HG03108 (cell line): Measurements from ENCODE around the gene CLEC9A.

Experiments used
- ATAC-seq: cut with Tn5 transposase; IDR thresholded peaks from one replicate; pipeline ENCODE4 v1.9.1; 2021; ENCODE audit warnings: moderate library complexity; ENCODE audit not compliant: unreplicated experiment

Gene CLEC9A

DNA sequence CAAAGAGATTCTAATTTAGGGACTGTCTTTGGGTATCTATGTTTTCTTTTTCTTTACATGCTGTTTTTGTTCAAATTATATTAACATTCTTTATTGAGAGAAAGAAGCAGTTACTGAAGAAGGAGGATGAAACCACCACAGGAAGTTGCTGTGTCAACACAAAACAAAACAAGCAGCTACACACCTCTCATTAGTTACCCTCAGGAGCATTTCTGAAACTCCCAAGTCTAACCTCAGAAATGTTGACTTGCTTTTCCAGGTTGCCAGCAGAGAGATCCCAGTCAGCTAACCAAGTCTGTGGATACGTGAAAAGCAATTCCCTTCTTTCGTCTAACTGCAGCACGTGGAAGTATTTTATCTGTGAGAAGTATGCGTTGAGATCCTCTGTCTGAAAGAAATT lies 34.8 kb downstream of the CLEC9A start:
- no peak for ATAC-seq

GRCh38 chr12:10067264-10067663 lies 36.8 kb downstream of the CLEC9A start:
- no peak for ATAC-seq

- no peak for ATAC-seq
Observed at GRCh38 chr12:10067942-10068341, 37.5 kb downstream of the CLEC9A start.

DNA sequence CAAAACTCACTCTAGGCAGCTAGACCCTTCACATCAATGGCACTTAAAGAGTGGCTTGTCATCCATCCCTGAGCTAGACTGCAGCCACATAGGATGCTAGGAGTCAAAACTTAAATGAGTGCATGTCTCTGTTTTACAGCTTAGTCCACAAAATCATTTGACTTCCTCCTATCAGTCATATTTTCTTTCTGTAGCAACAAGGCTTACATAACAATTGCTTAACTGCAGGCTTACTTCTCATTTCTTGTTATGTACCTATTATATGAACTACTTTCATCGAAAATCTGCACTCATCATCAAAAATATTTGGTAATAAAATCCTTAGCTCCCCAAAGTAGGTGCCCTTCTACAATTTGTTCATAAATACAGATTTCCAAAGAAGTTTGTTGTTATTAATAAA lies 38.2 kb downstream of the CLEC9A start:
- no peak for ATAC-seq

GRCh38 chr12:10069099-10069498 lies 38.6 kb downstream of the CLEC9A start:
- ATAC-seq = no peak

- no peak for ATAC-seq
Observed at GRCh38 chr12:10069976-10070375, 39.5 kb downstream of the CLEC9A start.

DNA sequence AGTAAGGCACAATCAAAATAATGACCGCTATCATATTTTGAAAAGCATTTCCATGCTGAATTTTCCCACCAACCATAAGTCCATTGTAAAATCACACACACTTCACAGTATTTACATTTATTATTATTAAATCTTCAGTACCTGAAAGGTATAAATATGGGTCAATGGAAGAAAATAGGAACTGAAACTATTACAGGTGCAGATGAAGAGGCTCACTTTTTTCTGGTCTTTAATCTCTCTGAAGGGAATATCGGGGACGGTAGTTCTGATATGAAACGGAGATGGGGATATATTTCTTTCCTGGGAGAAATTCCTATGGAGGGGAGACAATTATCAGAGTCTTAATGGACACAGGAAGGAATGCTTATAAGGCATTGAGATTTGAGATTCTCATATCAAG lies 39.9 kb downstream of the CLEC9A start:
- ATAC-seq = no peak

- no peak for ATAC-seq
Observed at GRCh38 chr12:10072131-10072530, 41.6 kb downstream of the CLEC9A start.

DNA sequence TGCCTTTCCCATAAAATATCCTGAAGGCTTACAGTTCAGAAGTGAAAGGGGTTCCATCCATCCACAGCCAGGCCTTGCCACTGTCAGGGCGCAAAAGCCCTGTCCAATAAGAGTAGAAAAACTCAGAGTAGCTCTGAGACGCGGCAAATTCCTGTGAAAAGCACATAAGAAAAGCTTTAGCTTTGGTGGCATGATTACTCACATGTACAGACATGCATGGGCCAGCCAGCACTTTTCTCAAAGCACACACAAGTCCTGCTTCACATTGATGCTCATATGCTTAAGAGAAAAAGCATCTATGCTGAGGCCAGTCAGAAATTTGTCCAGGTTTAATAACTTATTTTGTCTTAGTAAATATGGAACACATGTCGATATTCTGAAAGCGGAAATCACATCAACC lies 42.8 kb downstream of the CLEC9A start:
- no peak for ATAC-seq

DNA sequence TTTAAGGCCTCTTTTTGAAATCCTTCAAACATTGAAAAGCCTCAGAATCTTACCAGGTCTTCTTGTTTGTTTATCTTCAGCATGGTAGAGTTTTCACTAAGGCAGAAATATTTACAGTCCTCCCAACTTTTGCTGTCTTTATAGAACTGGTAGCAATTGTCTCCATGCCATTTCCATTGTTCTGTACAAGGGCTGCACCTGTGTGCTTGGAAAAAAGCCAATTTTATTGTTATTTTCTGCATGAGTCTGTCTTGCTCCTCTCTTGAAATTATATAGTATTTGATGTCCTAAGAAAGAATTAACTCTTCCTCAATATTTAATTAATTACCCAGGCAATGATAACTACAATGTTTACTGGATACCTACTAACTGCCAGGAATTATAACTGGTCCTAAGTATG lies 45.0 kb downstream of the CLEC9A start:
- ATAC-seq = no peak

DNA sequence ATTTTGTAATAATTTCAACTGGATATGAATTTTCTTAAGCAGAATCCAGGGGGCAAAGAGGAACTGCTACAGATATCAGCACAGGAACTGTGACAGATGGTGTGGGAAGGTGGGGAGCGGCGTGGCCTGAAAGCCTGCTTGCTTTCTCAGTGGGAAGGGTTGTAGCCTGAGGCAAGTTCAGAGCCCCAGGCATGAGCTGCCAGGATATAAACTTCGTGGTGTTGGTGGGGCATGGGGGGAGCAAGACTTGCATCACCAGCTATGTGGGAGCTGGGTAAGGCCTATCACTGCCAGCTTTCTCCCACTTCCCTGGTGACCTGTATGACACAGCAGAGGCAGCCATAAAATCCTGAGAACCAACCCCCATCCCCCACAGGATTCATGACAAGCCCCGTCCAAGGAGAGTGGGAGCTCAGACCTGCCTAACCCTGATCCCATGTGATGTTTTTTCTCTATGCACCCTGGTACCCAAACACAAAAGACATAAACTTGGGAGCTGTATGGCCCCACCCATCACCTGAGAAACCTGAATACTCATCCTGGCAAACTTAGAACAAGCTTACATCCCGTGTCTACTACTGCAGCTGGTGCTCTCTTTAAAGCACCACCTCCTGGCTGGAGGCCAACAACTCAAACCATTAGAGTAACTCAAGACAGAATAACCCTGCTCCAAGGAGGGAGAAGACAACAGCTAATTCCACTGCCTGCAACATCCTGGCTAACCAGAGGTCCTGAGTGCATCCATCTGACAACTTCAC lies 51.8 kb downstream of the CLEC9A start:
- no peak for ATAC-seq

GRCh38 chr12:10084733-10085132 lies 54.3 kb downstream of the CLEC9A start:
- ATAC-seq = no peak

- ATAC-seq = no peak
Observed at GRCh38 chr12:10086387-10086786, 55.9 kb downstream of the CLEC9A start.

- ATAC-seq = no peak
Observed at GRCh38 chr12:10088031-10088430, 57.5 kb downstream of the CLEC9A start.

- ATAC-seq = no peak
Observed at GRCh38 chr12:10088955-10089900, 58.7 kb downstream of the CLEC9A start.

DNA sequence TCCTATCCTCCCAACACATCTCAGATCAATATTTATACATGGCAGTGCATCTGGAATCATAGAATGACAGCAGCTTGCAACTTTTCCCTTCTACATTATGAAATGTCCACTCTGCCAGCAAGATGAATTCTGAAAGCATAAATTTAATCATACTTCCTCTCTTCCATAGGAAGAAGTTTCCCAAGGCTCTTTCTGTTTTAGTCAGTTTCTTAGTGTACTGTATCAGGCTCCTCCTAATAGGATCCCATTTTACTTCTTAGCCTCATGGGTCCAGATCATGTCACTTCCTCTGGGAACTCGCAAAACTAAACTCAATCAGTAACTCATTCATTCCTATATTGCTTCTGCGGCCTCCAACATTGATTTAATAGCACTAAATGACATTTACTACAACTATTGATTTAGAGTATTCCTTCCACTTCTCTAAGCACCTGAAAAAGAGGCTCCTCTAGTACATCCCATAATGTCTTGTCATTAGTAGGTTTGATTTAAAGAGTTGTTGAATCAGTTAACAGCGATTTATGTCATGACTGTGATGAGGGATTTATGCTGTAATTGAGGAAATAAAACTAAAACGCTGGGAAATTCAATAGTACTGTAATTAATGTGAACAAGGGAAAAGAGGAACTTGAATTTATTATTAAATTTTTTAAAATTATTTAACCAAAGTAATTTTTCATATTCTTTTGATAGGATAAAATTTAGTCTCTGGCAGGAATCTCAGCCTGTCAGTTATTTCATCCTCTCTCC lies 64.3 kb downstream of the CLEC9A start:
- ATAC-seq = no peak

- ATAC-seq = no peak
Observed at GRCh38 chr12:10095971-10096370, 65.5 kb downstream of the CLEC9A start.

GRCh38 chr12:10097521-10097920 lies 67.0 kb downstream of the CLEC9A start:
- no peak for ATAC-seq

GRCh38 chr12:10098791-10099190 lies 68.3 kb downstream of the CLEC9A start, which contains the start of gene CLEC1A:
CLEC1A (minus strand) TSS chr12:10098985; CDS start chr12:10098922, 63 bp downstream.
- ATAC-seq = no peak

DNA sequence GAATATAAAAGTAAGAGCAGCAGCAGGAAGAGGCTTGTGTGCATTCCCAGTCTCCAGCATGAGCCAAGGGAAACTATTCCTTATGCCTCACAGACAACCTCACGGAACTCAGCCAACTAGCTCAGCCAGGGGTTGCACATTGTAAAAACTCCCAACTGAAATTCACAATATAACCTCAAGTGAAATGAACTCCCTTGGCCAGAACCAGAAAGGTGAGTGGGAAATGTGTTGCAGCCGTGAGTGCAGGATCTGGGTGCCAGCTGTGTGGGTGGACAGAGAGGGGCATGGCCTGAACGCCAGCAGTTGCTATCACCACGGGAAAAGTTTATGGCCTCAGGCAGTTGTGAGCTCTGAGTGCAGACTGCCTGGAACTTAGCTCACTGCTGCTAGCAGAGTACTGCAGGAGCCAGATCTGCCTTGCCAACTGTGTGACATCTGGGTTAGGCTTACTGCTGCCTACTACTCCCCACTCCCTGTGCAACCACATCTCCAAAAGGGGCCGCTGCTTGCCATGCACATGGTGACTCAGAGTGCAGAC lies 70.6 kb downstream of the CLEC9A start:
- no peak for ATAC-seq

DNA sequence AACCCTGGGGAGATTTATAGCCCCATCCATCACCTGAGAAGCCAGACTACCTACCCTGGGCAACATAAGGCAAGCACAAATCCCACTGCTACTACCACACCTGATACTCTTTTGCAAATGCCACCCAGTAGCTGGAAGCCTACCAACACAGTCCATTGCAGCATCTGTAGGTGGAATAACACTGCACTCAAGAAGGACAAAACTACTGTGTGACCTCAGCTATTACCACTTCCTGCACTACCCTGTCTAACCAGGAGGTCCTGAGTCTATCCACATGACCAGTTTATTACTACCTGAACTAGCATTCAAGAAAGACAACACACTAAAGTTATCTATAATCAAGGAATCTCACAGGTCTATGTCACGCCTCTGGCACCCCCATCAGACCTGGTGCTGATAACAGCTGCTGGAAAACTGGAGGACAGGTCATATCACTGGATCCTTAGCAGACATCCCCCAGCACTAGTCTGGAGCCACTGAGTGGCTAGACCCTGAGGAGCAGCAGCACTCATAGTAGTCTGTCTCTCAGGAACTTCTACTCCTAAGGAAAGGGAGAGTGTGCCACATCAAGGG lies 71.3 kb downstream of the CLEC9A start:
- no peak for ATAC-seq
